22Rv1 (cell line): ENCODE data around the gene RAB7A.

Experiments used
- ZFX ChIP-seq: fragments of 450-650 bp; IDR thresholded peaks from 2 replicates; pipeline ENCODE4 v1.6.1; 2017; ENCODE audit warnings: antibody characterized with exemption, borderline replicate concordance
- TF ChIP-seq, protein P1 (sequence below): fragments of 450-650 bp; IDR thresholded peaks from 2 replicates; pipeline ENCODE4 v1.5.1; 2017; ENCODE audit warnings: mild to moderate bottlenecking

DNA sequence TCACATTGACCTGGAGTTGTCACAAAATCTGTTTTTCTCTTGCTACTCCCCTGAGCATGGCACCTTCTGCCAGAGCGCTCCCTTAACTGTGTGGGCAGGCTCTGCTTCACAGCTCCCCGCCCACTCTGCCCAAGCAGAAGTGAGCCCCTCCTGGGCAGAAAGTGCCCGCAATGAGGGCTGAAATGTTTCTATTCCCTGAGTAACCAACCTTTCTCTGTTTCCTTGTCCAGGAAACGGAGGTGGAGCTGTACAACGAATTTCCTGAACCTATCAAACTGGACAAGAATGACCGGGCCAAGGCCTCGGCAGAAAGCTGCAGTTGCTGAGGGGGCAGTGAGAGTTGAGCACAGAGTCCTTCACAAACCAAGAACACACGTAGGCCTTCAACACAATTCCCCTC, 87.1 kb downstream of the RAB7A start:
- TF ChIP-seq, protein P1, sequence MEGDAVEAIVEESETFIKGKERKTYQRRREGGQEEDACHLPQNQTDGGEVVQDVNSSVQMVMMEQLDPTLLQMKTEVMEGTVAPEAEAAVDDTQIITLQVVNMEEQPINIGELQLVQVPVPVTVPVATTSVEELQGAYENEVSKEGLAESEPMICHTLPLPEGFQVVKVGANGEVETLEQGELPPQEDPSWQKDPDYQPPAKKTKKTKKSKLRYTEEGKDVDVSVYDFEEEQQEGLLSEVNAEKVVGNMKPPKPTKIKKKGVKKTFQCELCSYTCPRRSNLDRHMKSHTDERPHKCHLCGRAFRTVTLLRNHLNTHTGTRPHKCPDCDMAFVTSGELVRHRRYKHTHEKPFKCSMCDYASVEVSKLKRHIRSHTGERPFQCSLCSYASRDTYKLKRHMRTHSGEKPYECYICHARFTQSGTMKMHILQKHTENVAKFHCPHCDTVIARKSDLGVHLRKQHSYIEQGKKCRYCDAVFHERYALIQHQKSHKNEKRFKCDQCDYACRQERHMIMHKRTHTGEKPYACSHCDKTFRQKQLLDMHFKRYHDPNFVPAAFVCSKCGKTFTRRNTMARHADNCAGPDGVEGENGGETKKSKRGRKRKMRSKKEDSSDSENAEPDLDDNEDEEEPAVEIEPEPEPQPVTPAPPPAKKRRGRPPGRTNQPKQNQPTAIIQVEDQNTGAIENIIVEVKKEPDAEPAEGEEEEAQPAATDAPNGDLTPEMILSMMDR: no peak
- TF ChIP-seq ZFX: no peak
